Osteoblast (primary cell): ENCODE results near the gene ITGA4. TPM values are rescaled to one million over a fixed set of nuclear protein-coding genes. Genes with fewer than 3 reads are reported as not detected.

Experiments used
- DNase-seq: peaks from one replicate; pipeline ENCODE4 v3.0.0; 2011; ENCODE audit warnings: low spot score, mixed read lengths; ENCODE audit not compliant: insufficient read length; ENCODE audit errors: missing footprints
- H2AFZ ChIP-seq: 2 replicates; pipeline ENCODE4 v1.6.0; 2011; ENCODE audit warnings: mild to moderate bottlenecking, low read length
- H3K27ac ChIP-seq: 2 replicates; pipeline ENCODE4 v1.5.1; 2011; ENCODE audit warnings: mild to moderate bottlenecking, low read depth, low read length, moderate library complexity
- H3K27me3 ChIP-seq: 2 replicates; pipeline ENCODE4 v1.6.0; 2012; ENCODE audit warnings: mild to moderate bottlenecking, control low read depth, inconsistent platforms, low read length, moderate library complexity; ENCODE audit not compliant: insufficient read depth
- H3K36me3 ChIP-seq: 2 replicates; pipeline ENCODE4 v1.5.1; 2011; ENCODE audit warnings: mild to moderate bottlenecking, low read length, control low read depth, moderate library complexity; ENCODE audit not compliant: insufficient read depth
- H3K4me1 ChIP-seq: 2 replicates; pipeline ENCODE4 v1.5.1; 2011; ENCODE audit warnings: mild to moderate bottlenecking, low read length, control low read depth, moderate library complexity; ENCODE audit not compliant: insufficient read depth
- H3K4me2 ChIP-seq: 2 replicates; pipeline ENCODE4 v1.6.0; 2011; ENCODE audit warnings: mild to moderate bottlenecking, low read length; ENCODE audit not compliant: insufficient read depth
- H3K4me3 ChIP-seq: fragments of 200-600 bp; sonication (generic); 3 replicates; pipeline ENCODE4 v1.5.1; 2012; ENCODE audit warnings: mild to moderate bottlenecking, low read length, inconsistent platforms; ENCODE audit not compliant: insufficient read depth
- H3K79me2 ChIP-seq: 2 replicates; pipeline ENCODE4 v1.6.0; 2012; ENCODE audit warnings: mild to moderate bottlenecking, low read length, control low read depth, inconsistent platforms; ENCODE audit not compliant: insufficient read depth
- H3K9me3 ChIP-seq: 2 replicates; pipeline ENCODE4 v1.5.1; 2011; ENCODE audit warnings: low read depth, low read length, control low read depth
- H4K20me1 ChIP-seq: 2 replicates; pipeline ENCODE4 v1.6.0; 2012; ENCODE audit warnings: mild to moderate bottlenecking, low read length, control low read depth; ENCODE audit not compliant: insufficient read depth
- total RNA-seq: library from RNA; depleted of rRNA; stranded (reverse); fragments of >200 nt; gene quantifications from 2 replicates; pipeline ENCODE4 v1.2.3, GENCODE V29; 2012
- TF ChIP-seq, protein P1 (sequence below): IDR thresholded peaks from 2 replicates; pipeline ENCODE4 v1.5.1; 2011; ENCODE audit warnings: mild to moderate bottlenecking, low read depth, low read length, moderate library complexity; ENCODE audit errors: extremely low read depth

Gene ITGA4
- total RNA-seq, 1 donor: 9.0 TPM

DNA sequence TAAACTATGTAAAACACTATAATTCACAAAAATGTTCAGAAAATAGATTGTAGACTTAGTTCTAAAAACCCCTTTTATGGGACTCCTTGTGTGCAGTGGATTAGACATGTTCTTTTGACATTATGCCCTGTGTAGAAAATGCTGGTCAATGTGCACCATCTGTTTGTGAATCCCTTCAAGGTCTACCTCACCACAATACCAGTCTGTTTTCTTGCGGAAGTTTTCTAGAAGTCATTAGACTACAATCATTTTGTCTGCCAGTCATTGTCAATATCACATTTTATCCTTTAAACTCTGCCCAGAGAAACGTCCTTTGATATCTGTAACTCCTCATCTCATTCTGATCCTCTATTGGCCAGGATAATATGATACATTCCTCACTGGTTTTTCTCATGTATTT lies 7.8 kb downstream of the ITGA4 start:
- Histone ChIP-seq H3K27me3 (no peaks in the 10 kb centered on the region), H3K4me3 (no peak overlapping the region), H3K79me2 (no peaks in the 10 kb centered on the region), H3K36me3 (no peaks in the 10 kb centered on the region), H4K20me1 (no peaks in the 10 kb centered on the region), H3K9me3 (no peaks in the 10 kb centered on the region), H2AFZ (no peak overlapping the region), H3K4me1 (peaks cover 9% of the 10 kb centered on the region), H3K27ac (no peak overlapping the region), H3K4me2 (no peak overlapping the region)
- no peak for DNase-seq
- TF ChIP-seq, protein P1, sequence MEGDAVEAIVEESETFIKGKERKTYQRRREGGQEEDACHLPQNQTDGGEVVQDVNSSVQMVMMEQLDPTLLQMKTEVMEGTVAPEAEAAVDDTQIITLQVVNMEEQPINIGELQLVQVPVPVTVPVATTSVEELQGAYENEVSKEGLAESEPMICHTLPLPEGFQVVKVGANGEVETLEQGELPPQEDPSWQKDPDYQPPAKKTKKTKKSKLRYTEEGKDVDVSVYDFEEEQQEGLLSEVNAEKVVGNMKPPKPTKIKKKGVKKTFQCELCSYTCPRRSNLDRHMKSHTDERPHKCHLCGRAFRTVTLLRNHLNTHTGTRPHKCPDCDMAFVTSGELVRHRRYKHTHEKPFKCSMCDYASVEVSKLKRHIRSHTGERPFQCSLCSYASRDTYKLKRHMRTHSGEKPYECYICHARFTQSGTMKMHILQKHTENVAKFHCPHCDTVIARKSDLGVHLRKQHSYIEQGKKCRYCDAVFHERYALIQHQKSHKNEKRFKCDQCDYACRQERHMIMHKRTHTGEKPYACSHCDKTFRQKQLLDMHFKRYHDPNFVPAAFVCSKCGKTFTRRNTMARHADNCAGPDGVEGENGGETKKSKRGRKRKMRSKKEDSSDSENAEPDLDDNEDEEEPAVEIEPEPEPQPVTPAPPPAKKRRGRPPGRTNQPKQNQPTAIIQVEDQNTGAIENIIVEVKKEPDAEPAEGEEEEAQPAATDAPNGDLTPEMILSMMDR: no peak

GRCh38 chr2:181465676-181466375 lies 8.6 kb downstream of the ITGA4 start:
- H3K4me2 ChIP-seq: no peak overlapping the region
- DNase-seq: no peak
- no peaks in the 10 kb centered on the region for H3K9me3 ChIP-seq
- peak overlapping the region; percentile 4 for H2AFZ ChIP-seq
- no peaks in the 10 kb centered on the region for H3K36me3 ChIP-seq
- H3K79me2 ChIP-seq: no peaks in the 10 kb centered on the region
- no peaks in the 10 kb centered on the region for H3K27me3 ChIP-seq
- H4K20me1 ChIP-seq: no peaks in the 10 kb centered on the region
- H3K4me3 ChIP-seq: no peak overlapping the region
- TF ChIP-seq, protein P1: no peak
- H3K4me1 ChIP-seq: peaks cover 9% of the 10 kb centered on the region
- no peak overlapping the region for H3K27ac ChIP-seq

- Histone ChIP-seq H3K27me3 (no peaks in the 10 kb centered on the region), H3K27ac (no peak overlapping the region), H3K79me2 (no peaks in the 10 kb centered on the region), H3K4me3 (no peak overlapping the region), H3K4me2 (no peak overlapping the region), H2AFZ (no peak overlapping the region), H4K20me1 (no peaks in the 10 kb centered on the region), H3K4me1 (peaks cover 9% of the 10 kb centered on the region), H3K9me3 (no peaks in the 10 kb centered on the region), H3K36me3 (no peaks in the 10 kb centered on the region)
- TF ChIP-seq, protein P1: peak; percentile 87
- no peak for DNase-seq
Observed at GRCh38 chr2:181466661-181467576, 9.7 kb downstream of the ITGA4 start.
